SU-DHL-6 (cell line): ENCODE data around the gene NTM.

ENCODE experiments used
- EZH2phosphoT487 ChIP-seq: fragments of 200-600 bp; sonication (generic), shearing (Covaris generic); conservative IDR thresholded peaks from 2 replicates; pipeline ENCODE4 v1.6.1; 2018; ENCODE audit warnings: mild to moderate bottlenecking, antibody characterized with exemption, low read length, moderate library complexity, mixed read lengths
- TF ChIP-seq, protein P1 (sequence below): fragments of 200-600 bp; sonication (generic); IDR thresholded peaks from one replicate; pipeline ENCODE4 v1.5.1; 2017; ENCODE audit warnings: antibody characterized with exemption, mild to moderate bottlenecking, low read length, moderate library complexity; ENCODE audit not compliant: insufficient read depth, poor library complexity, severe bottlenecking

DNA sequence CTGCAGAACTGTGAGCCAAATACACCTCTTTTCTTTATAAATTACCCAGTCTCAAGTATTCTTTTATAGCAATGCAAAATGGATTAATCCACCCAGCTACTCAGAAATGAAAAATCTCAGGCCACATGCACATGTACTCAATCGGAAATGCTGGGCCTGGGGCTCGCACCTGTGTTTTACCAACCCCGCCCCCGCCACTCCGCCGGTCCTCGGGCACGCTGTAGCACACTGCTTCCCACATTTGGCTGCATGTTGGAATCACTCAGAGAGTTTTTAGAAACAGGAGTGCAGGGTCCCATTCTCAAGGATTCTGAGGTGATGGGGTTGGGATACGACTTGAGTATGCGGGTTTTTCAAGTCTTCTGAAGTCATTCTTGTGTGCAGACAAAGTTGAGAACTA is 284.4 kb downstream of the NTM start:
- TF ChIP-seq, protein P1, sequence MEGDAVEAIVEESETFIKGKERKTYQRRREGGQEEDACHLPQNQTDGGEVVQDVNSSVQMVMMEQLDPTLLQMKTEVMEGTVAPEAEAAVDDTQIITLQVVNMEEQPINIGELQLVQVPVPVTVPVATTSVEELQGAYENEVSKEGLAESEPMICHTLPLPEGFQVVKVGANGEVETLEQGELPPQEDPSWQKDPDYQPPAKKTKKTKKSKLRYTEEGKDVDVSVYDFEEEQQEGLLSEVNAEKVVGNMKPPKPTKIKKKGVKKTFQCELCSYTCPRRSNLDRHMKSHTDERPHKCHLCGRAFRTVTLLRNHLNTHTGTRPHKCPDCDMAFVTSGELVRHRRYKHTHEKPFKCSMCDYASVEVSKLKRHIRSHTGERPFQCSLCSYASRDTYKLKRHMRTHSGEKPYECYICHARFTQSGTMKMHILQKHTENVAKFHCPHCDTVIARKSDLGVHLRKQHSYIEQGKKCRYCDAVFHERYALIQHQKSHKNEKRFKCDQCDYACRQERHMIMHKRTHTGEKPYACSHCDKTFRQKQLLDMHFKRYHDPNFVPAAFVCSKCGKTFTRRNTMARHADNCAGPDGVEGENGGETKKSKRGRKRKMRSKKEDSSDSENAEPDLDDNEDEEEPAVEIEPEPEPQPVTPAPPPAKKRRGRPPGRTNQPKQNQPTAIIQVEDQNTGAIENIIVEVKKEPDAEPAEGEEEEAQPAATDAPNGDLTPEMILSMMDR: no peak
- no peak for TF ChIP-seq EZH2phosphoT487
